ENCODE data around the gene ATG14. TPM values are rescaled to one million over a fixed set of nuclear protein-coding genes. Genes with fewer than 3 reads are reported as not detected.

Gene ATG14
- total and polyA plus RNA-seq, 2 donors (not counting 1 experiment from before 2014, with no cell fraction given): 7.2 to 15.5 TPM

DNA sequence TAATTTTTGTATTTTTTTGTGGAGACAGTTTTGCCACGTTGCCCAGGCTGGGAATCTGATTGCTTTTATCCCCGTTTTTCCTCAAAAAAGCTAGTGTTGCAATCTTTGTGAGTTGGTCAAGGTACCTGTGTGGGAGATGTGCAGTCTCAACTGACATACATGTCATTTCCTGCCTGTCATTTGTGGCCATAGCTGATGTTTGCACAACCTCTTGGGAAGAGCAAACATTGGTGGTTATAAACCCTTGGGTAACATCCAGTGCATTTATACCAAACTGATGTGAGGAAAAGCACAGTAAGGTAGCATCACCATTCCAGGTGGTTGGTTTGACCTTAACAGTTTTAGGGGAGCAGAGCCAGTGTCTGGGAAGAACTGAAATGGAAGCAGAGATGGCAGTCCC lies 54.7 kb downstream of the ATG14 start:
- Mint-ChIP-seq H3K4me1 (peaks cover 3% of the 10 kb centered on the region), H3K27ac (no peak overlapping the region), H3K27me3 (no peaks in the 10 kb centered on the region), H3K9me3 (ENCODE audit: insufficient read depth) (no peaks in the 10 kb centered on the region), H3K4me3 (no peak overlapping the region)
- WGBS (ENCODE audit: insufficient coverage): 83% methylated on average over 1 of the region's 2 CpGs
- Histone ChIP-seq H2AFZ (ENCODE audit: insufficient read depth, low read depth, low read length, poor library complexity, severe bottlenecking) (no peak overlapping the region), H3K4me2 (replicated peaks; ENCODE audit: low read depth, low read length, poor library complexity, severe bottlenecking) (no peak overlapping the region), H3K79me2 (ENCODE audit: control insufficient read depth, insufficient read depth, low read length) (no peaks in the 10 kb centered on the region), H3K9ac (ENCODE audit: low read length) (no peak overlapping the region), H4K20me1 (ENCODE audit: control insufficient read depth, insufficient read depth, low read length, poor library complexity, severe bottlenecking) (no peaks in the 10 kb centered on the region), H3K4me1 (ENCODE audit: control insufficient read depth in 2 of 2, insufficient read depth in 2 of 2, low read length in 2 of 2) (no peaks in the 10 kb centered on the region), H3K27ac (ENCODE audit: low read length in 2 of 2) (no peak overlapping the region), H3K4me3 (ENCODE audit: control extremely low read depth in 1 of 5, extremely low read depth in 1 of 5, insufficient read depth in 1 of 5, low read depth in 2 of 5, low read length in 4 of 5) (no peak overlapping the region), H3K9me3 (ENCODE audit: control extremely low read depth in 1 of 3, control insufficient read depth in 2 of 3, insufficient read depth in 1 of 3, low read length in 2 of 3) (no peaks in the 10 kb centered on the region), H3K36me3 (replicated peaks in 1 of 2; ENCODE audit: control extremely low read depth in 1 of 2, control insufficient read depth in 1 of 2, extremely low read depth in 1 of 2, insufficient read depth in 2 of 2, low read length in 1 of 2) (peaks cover 0 to 24% of the 10 kb centered on the region in 2 experiments), H3K27me3 (replicated peaks in 1 of 4; ENCODE audit: control extremely low read depth in 1 of 4, control insufficient read depth in 3 of 4, insufficient read depth in 4 of 4, low read length in 3 of 4) (no peaks in the 10 kb centered on the region)
- ATAC-seq (ENCODE audit: low read depth) (no peak), DNase-seq (no peak)
- POLR2A ChIA-PET: no interaction called here
- TF ChIP-seq, protein P1, sequence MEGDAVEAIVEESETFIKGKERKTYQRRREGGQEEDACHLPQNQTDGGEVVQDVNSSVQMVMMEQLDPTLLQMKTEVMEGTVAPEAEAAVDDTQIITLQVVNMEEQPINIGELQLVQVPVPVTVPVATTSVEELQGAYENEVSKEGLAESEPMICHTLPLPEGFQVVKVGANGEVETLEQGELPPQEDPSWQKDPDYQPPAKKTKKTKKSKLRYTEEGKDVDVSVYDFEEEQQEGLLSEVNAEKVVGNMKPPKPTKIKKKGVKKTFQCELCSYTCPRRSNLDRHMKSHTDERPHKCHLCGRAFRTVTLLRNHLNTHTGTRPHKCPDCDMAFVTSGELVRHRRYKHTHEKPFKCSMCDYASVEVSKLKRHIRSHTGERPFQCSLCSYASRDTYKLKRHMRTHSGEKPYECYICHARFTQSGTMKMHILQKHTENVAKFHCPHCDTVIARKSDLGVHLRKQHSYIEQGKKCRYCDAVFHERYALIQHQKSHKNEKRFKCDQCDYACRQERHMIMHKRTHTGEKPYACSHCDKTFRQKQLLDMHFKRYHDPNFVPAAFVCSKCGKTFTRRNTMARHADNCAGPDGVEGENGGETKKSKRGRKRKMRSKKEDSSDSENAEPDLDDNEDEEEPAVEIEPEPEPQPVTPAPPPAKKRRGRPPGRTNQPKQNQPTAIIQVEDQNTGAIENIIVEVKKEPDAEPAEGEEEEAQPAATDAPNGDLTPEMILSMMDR (IDR thresholded peaks at IDR 0.05): no peak
- no peak for TF ChIP-seq EZH2 (IDR thresholded peaks at IDR 0.05; ENCODE audit: borderline replicate concordance, insufficient read depth, low read depth, low read length, poor library complexity, severe bottlenecking)
- intact Hi-C loops (cut with micrococcal nuclease): no loop called here
- CTCF ChIA-PET: interaction anchor here (1.1 to 3.7 kb wide), 4 partner anchors 11 to 254 kb away, joined by 3 to 51 read pairs (median 18); partner anchors contain the start of gene FBXO34

- H3K4me3 Mint-ChIP-seq: no peak overlapping the region
- no peaks in the 10 kb centered on the region for H3K9me3 ChIP-seq (ENCODE audit: control extremely low read depth in 1 of 3, control insufficient read depth in 2 of 3, insufficient read depth in 1 of 3, low read length in 2 of 3)
- H3K9ac ChIP-seq (ENCODE audit: low read length): no peak overlapping the region
- H3K79me2 ChIP-seq (ENCODE audit: control insufficient read depth, insufficient read depth, low read length): no peaks in the 10 kb centered on the region
- H3K36me3 ChIP-seq (replicated peaks in 1 of 2; ENCODE audit: control extremely low read depth in 1 of 2, control insufficient read depth in 1 of 2, extremely low read depth in 1 of 2, insufficient read depth in 2 of 2, low read length in 1 of 2): peaks cover 0 to 33% of the 10 kb centered on the region in 2 experiments
- WGBS (ENCODE audit: insufficient coverage): 100% methylated on average over 2 of the region's 6 CpGs
- no peaks in the 10 kb centered on the region for H3K9me3 Mint-ChIP-seq (ENCODE audit: insufficient read depth)
- peaks cover 3% of the 10 kb centered on the region for H3K4me1 Mint-ChIP-seq
- H4K20me1 ChIP-seq (ENCODE audit: control insufficient read depth, insufficient read depth, low read length, poor library complexity, severe bottlenecking): no peaks in the 10 kb centered on the region
- no peak overlapping the region for H2AFZ ChIP-seq (ENCODE audit: insufficient read depth, low read depth, low read length, poor library complexity, severe bottlenecking)
- ATAC-seq (ENCODE audit: low read depth) (no peak), DNase-seq (no peak)
- H3K27ac ChIP-seq (ENCODE audit: low read length in 2 of 2): no peak overlapping the region
- no peak overlapping the region for H3K27ac Mint-ChIP-seq
- intact Hi-C loops (cut with micrococcal nuclease): no loop called here
- H3K27me3 ChIP-seq (replicated peaks in 1 of 4; ENCODE audit: control extremely low read depth in 1 of 4, control insufficient read depth in 3 of 4, insufficient read depth in 4 of 4, low read length in 3 of 4): no peaks in the 10 kb centered on the region
- POLR2A ChIA-PET: no interaction called here
- no peak overlapping the region for H3K4me2 ChIP-seq (replicated peaks; ENCODE audit: low read depth, low read length, poor library complexity, severe bottlenecking)
- no peak overlapping the region for H3K4me3 ChIP-seq (ENCODE audit: control extremely low read depth in 1 of 5, extremely low read depth in 1 of 5, insufficient read depth in 1 of 5, low read depth in 2 of 5, low read length in 4 of 5)
- no peaks in the 10 kb centered on the region for H3K4me1 ChIP-seq (ENCODE audit: control insufficient read depth in 2 of 2, insufficient read depth in 2 of 2, low read length in 2 of 2)
- CTCF ChIA-PET: interaction anchor here (0.7 to 3.7 kb wide), 8 partner anchors 10 to 253 kb away, joined by 3 to 51 read pairs (median 5); partner anchors contain the start of gene FBXO34
- TF ChIP-seq, protein P1 (IDR thresholded peaks at IDR 0.05): no peak
- TF ChIP-seq EZH2 (IDR thresholded peaks at IDR 0.05; ENCODE audit: borderline replicate concordance, insufficient read depth, low read depth, low read length, poor library complexity, severe bottlenecking): no peak
- no peaks in the 10 kb centered on the region for H3K27me3 Mint-ChIP-seq
These were observed 55.7 kb downstream of the ATG14 start for GRCh38 chr14:55355922-55356321.
